ENCODE results near the gene ANKRD13B.

GRCh38 chr17:29663155-29663554, 70.2 kb downstream of the ANKRD13B start:
- TF ChIP-seq CTCF (IDR thresholded peaks at IDR 0.05) (no peak), EZH2 (IDR thresholded peaks at IDR 0.05; ENCODE audit: borderline replicate concordance, insufficient read depth, low read depth, low read length, poor library complexity, severe bottlenecking) (no peak)
